ENCODE measurements around the gene TP53TG3C.
"Not testable (repeated sequence)": the region's sequence is repeated elsewhere in the genome, so short reads cannot be mapped to it uniquely, and the experiment has no call there.

Gene TP53TG3C, protein sequence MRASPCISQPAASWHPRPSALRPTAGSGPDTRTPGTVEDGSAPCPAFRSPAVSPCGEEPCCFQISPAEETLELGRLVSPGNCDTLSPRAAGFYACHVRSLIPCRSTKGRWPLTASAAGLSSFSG

DNA sequence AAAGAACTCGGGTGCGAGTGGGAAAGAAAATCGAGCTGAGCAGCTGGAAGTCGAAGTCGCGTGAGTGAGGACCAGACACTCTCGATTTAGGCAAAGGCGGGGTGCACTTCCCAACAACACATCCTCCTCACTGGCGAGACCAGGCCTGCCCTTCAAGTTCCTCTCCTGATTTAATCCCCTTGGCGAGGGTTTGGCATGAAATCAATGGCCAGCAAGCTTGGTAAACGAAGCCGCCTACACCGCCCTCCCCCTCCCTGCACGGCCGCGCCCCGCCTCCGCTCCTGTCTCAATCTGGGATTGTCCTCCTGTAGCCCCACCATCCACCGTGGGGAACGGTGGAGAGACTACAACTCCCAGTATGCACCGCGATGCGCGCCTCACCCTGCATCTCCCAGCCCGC, at the start of gene TP53TG3C:
Gene TP53TG3C (plus strand): TSS at position 301 of the 400 bp plus-strand sequence. CDS start 68 bp downstream, at position 369.
- not testable (repeated sequence) for DNase-seq
